CD4-positive, alpha-beta T cell treated with Interleukin-1 beta for 1 hour (primary cell): ENCODE measurements around the gene APOH.
A peak's percentile ranks its signal among the peaks of the same experiment; 100 is the strongest.

Experiments used
- DNase-seq, 2 donors: peaks; one replicate each; pipeline ENCODE4 v3.0.0-alpha.2; 2020 to 2022

APOH gene

DNA sequence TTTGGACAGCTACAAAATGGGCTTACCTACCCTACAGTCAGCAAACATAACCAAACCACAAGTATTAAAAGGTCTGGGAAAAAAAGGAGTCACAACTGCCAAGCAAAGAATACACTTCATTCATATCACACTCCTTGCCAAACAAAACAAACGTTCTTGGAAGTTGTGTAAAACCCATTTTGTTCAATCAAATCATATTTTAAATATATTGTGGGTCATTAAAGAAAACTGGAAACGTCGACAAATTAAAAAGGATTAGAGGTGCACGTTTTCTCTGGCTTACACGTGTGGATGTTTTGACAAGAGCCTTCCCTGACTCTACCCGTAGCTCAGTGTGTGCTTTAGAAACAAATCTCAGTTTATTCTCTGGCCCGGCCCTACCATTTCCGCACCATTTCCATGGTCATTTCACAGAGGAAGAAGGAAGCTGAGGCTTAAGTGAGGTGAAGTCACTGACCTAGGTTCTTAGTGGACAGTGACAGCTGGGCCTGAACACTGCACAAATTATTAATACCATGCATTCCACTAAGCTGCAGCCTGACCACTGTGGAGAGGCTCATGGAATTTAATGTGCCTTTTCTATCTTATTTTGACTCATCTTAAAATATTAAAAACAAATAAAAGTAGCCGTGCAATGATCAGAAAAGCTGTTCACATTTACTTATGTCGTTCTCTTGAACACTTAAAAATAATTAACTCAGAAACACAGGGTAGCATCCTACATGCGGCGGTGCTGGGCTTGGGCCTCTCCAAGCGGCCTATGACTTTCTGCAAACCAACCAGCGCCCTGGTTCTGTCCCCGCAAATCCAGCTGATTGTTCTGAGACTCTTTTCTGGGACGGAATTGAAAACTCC, 38.2 kb downstream of the APOH start:
- DNase-seq, result no peak

DNA sequence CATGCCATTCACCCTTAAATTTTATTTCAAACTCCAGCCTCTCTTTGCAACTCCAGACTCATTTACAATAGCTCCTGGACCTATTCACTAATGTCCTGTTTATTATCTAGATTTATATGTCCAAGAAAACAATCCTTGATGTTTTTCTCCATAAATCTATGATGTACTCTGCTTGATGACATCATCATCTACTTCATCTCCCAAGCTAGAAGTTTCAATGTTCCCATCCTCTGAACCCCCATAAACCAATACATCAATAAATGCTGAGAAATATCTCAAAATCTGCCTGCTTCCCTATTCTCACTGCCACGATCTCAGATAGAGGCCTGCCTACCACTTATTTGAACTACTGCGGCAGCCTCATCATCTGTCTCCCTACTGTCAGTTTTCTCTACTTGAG, 41.5 kb downstream of the APOH start:
- DNase-seq, result no peak

DNA sequence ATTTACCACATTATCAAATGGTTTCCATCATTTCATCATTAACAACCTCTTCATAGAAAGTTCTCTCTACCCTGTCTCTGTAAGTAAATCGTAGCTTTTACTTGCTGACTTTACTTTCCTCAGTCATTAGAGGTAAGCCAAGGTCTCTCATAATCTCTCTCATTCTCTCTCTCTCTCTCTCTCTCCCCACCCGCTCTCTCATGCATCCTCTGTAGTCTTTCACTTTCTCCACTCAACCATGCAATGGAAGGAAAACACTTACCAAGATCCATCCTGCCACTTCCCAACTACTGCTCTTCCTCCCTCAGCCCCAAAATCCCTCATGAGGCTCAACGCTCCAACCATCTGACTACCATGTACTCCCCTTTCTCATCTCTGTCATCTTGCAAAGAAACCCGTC, 43.4 kb downstream of the APOH start:
- no peak for DNase-seq

DNA sequence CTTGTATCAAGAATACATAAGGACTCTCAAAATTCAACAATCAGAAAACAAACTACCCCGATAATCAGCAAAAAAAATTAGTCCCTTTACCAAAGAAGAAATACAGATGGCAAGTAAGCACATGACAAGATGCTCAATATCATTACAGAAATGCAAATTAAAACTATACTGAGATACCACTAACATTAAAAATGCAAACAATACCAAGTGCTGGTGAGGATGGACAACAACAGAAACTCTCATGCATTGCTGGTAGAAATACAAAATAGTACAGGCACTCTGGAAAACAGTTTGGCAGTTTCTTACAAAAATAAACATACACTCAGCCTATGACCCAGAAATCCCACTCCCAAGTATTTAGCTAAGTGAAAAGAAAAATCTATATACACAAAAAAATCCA, 44.8 kb downstream of the APOH start:
- no peak for DNase-seq

DNA sequence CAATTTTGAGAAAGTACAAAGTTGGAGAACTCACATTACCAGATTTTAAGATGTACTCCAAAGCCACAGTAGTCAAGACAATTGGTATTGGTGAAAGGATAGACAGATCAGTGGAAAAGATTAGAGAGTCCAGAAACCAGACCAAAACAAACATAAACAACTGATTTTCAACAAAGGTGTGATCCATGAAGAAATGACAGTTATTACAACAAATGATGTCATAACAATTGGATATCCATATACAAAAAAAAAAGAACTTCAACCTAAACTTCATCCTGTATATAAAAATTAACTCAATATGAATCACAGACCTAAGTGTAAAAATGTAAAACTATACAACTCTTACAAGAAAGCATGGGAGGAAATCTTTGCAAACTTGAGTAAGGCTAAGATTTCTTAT, 45.7 kb downstream of the APOH start:
- DNase-seq, result no peak

- no peak for DNase-seq
Measured at GRCh38 chr17:66178642-66179041, 50.6 kb downstream of the APOH start.

DNA sequence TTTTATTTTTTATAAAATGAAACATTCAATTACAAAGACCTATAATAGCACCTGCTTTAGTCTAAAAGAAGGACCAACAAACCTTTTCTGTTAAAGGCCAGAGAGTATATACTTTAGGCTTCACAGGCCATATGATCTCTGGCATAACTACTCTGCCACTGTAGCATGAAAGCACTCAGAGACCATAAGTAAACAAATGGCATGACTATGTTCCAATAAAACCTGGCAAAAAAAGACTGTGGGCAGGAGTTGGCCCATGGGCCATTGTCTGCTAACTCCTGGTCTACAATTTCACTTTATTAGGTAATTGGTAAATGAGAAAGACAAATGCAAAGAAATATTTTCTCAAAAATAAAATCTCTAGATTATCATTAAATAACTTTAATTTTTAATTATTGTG, 52.2 kb downstream of the APOH start:
- no peak for DNase-seq

DNA sequence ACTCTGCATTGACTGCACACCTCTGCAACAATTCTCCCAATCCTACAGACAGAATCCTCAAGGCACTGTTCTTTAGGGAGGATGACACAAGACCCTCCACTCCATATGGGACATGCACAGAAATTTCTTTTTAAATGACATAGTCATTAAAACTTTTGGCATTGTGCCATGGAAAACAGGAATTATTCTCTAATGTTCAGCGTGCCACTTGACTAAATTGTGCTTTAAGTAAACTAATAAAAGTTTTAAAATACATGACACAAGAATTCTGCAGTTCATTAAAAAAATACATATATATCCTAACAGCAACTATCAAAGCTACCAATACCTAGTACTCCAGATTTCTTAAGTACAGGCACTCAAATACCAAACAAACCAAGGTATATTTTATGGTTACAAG, 53.3 kb downstream of the APOH start:
- DNase-seq, result no peak

DNA sequence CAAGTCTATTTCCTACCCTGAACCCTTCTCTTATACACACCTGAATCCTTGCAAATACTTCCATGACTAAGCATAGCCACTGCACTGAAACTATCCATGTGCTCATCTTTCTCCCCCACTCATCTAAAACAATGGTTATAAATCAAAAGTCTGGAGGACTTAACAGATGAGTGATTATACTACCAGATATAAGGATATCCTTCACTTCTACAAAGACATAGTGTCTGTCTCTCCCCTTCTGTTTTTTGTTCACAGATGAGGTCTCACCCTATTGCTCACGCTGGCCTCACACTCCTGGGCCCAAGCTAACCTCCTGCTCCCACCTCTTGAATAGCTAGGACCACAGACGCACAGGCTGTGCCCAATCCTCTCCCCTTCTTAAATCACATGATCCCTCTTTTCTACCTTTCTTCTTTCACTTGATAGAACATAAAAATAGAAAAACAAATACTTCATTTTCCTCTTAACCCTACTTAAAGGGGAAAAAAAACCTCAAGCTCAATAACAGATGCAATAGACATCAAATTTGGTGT, 56.5 kb downstream of the APOH start:
- DNase-seq, result no peak

- DNase-seq, result no peak
Measured at GRCh38 chr17:66172144-66172543, 57.1 kb downstream of the APOH start.

DNA sequence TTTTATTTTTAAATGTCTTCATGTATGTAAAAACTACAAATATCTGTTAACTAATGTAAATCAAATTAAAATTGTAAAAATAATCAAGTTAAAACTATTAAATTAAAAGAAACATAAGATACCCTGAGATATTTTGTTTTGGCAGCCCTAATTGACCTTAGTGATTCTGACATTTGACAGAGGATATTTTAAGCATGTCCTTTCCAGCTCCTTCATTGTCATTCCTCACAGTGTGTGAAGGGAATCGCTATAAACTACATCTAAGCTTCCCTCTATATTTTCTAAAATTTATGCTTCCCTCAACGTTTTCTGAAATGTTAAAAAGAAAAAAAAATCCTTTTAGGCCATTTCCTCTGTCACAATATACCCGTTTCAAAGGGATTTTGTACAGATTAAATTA, 57.5 kb downstream of the APOH start:
- DNase-seq, result no peak

GRCh38 chr17:66171172-66171571, 58.0 kb downstream of the APOH start:
- DNase-seq, result no peak

DNA sequence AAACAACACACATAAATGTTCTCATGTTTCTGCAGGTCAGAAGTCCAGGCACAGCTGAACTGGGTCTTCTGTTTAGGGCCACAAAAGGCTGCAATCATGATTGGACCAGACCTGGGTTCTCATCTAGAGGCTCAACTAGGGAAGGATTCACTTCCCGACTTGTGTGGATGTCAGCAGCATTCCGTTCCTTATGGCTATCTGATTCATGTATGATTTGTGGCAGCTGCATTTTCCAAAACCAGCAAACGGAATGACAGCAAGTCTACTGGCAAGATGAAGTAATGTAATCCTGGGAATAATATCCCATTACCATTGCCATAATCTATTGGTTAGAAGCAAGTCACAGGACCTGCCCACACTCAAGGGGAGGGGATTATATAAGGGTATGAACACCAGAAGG, 59.4 kb downstream of the APOH start:
- no peak for DNase-seq

- DNase-seq, result no peak
Measured at GRCh38 chr17:66167189-66167815, 61.9 kb downstream of the APOH start.

GRCh38 chr17:66165537-66166123, 63.6 kb downstream of the APOH start:
- DNase-seq, result peak in 1 of 2 donors; percentile 60
